GM19328 (cell line): ENCODE data around the gene GLT8D2.
A peak's percentile ranks its signal among the peaks of the same experiment; 100 is the strongest.

Experiments used
- ATAC-seq: cut with Tn5 transposase; IDR thresholded peaks from one replicate; pipeline ENCODE4 v1.9.1; 2021; ENCODE audit warnings: mild to moderate bottlenecking, moderate library complexity; ENCODE audit not compliant: unreplicated experiment

Gene GLT8D2

DNA sequence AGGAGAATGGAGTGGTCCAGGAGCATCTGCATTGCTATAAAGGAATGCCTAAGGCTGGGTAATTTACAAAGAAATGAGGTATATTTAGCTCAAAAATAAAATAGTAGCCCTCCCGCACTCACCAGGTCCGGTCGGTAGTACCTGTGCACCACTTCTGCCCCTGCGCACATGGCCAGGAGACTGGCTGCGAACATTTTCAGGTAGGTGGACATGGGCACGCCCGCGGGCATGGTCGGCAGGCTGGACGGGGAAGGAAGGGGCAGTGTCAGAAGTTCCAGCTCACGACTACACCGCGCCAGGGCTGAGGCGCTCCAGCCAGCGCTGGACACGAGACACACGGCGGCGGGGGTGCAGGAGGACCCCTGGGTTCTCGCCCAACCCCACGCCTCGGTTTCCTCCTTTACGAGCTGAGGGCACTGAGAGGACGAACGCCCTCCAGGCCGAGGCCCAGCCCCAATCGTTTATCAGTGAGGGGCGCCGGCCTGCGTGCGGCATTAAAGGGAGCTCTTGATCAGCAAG lies 93.4 kb downstream of the GLT8D2 start:
- ATAC-seq = peak; percentile 17

DNA sequence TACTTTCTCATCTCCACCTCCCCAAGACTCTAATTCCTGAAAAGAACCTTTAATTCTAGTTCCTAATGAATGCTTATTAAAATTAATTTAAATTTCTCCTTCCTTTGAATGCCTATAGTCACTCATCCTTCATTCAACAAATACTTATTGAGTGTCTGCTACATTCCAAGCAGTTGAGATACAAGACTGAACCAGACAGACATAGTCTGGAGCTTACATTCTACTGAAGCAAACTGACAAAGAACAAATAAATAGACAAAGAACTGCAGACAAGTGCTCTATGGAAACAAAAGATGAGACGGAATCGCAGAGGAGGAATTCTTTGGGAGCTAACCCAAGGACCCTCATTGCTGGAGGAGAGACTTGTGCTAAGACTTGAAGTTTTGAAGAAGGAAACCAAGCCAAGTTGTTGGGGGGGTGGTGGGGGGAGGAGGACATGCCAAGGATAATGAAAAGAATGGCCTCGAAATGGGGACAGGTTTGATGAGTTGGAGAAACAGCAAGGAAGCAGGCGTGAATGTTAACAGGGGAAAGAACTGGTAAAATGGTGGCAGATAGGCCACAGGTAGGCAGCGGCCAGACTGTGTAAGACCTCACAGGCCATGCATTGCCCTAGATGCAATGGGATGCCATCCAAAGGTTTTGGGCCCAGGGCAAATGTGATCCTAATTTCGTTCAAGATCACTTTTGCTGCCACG lies 94.0 kb downstream of the GLT8D2 start:
- no peak for ATAC-seq

DNA sequence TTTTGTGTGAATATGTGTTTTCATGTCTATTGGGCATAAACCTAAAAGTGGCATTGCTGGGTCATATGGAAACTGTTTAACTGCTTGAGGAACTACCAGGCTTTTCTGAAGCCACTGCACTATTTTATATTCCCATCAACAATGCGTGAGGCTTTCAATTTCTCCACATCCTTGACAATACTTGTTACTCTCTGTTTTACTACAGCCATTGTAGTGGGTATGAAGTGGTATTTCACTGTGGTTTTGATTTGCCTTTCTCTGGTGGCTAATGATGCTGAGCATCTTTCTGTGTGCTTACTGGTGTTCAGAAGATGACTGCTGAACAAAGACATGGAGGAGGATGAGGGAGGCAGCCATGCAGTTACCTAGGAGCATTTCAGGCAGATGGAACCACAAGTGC lies 97.5 kb downstream of the GLT8D2 start:
- ATAC-seq = no peak

DNA sequence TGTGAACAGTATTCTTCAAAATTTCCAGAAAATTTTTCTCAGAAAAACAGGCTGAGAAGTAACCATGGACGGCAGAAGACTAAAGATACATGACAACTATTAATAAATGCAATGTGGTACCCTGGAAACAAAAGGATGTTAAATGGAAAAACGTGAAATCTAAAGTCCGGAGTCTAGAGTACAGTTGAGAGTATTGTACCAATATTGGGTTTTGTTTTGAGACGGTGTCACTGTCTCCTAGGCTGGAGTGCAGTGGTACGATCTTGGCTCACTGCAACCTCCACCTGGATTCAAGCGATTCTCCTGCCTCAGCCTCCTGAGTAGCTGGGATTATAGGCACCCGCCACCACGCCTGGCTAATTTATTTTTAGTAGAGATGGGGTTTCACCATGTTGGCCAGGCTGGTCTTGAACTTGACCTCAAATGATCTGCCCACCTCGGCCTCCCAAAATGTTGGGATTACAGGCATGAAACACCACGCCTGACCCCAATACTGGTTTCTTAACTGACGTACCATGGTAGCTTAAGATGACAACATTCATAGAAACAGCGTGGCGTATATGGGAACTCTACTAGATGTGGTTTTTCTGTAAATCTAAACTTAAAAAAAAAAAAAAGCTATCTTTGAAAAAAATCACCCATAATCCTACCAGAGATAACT lies 101.1 kb downstream of the GLT8D2 start:
- ATAC-seq = no peak

DNA sequence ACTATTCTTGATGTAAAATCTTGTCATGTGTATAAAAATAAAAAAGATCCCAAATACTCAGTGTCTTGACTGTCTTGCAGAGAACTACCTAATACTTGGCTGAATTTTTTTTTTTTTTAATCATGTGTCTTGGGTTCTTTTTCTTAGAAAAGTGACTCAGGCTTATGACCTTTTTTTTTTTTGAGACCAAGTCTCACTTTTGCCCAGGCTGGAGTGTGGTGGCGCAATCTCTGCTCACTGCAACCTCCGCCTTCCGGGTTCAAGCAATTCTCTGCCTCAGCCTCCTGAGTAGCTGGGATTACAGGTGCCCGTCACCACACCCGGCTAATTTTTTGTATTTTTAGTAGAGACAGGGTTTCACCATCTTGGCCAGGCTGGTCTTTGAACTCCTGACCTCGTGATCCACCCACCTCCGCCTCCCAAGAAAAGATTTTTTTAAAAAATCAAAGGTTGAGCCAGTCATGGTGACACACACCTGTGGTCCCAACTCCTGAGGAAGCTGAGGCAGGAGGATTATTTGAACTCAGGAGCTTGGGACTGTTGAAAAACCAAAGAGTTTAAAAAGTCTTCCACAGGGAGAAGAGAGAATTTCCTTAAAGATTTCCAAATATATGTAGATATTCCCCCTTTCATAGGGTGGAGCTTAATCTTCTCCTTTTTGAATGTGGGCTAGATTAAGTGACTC lies 102.0 kb downstream of the GLT8D2 start:
- no peak for ATAC-seq

DNA sequence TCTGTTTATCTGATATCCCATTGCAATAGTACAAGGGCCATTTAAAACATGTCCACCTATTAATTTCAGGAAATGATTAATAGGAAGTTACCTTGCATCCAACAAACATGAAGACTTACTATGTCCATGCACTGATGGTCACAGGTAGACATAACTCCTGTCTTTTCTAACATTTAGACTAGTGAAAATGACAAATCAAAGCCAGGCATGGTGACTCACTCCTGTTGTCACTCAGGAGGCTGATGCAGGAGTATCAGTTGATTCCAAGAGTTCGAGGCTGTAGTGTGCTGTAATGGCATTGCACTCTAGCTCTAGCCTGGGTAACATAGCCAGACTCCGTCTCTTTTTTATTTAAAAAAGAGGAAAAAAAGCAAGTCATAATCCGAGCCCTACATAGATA lies 105.0 kb downstream of the GLT8D2 start:
- ATAC-seq = no peak
